ENCODE data around the gene TPM1.
A peak's percentile ranks its signal among the peaks of the same experiment; 100 is the strongest.
"Not testable (repeated sequence)": the region's sequence is repeated elsewhere in the genome, so short reads cannot be mapped to it uniquely, and the experiment has no call there.

TPM1 gene

GRCh38 chr15:63041974-63042876, at the start of gene TPM1:
Gene TPM1 (plus strand): TSS chr15:63042747. CDS start chr15:63042830, 83 bp downstream.
- ATAC-seq (replicated peaks; ENCODE audit: extremely low read depth, poor library complexity, severe bottlenecking) (no peak), DNase-seq (ENCODE audit: low spot score in 2 of 2) (no peak)
- H3K27ac Mint-ChIP-seq (ENCODE audit: low read depth) = no peak within 1 kb of the TSS
- H3K27me3 Mint-ChIP-seq = peaks cover 78% of the 10 kb centered on the region
- peaks cover 3% of the 10 kb centered on the region for H3K36me3 Mint-ChIP-seq (ENCODE audit: insufficient read depth)
- H3K4me1 Mint-ChIP-seq = peaks cover 8% of the 10 kb centered on the region
- no peaks in the 10 kb centered on the region for H3K9me3 Mint-ChIP-seq
- H3K4me3 Mint-ChIP-seq = peak within 1 kb of the TSS; percentile 44

GRCh38 chr15:62993066-62993465, 49.5 kb upstream of the TPM1 start:
- no peak for ATAC-seq (replicated peaks; ENCODE audit: extremely low read depth, poor library complexity, severe bottlenecking)
- no peaks in the 10 kb centered on the region for H3K4me1 Mint-ChIP-seq
- H3K9me3 Mint-ChIP-seq = no peaks in the 10 kb centered on the region
- H3K36me3 Mint-ChIP-seq (ENCODE audit: insufficient read depth) = no peaks in the 10 kb centered on the region
- DNase-seq (ENCODE audit: low spot score in 2 of 2) = no peak
- H3K27me3 Mint-ChIP-seq = peaks cover 58% of the 10 kb centered on the region
- no peak overlapping the region for H3K4me3 Mint-ChIP-seq
- H3K27ac Mint-ChIP-seq (ENCODE audit: low read depth) = no peak overlapping the region

DNA sequence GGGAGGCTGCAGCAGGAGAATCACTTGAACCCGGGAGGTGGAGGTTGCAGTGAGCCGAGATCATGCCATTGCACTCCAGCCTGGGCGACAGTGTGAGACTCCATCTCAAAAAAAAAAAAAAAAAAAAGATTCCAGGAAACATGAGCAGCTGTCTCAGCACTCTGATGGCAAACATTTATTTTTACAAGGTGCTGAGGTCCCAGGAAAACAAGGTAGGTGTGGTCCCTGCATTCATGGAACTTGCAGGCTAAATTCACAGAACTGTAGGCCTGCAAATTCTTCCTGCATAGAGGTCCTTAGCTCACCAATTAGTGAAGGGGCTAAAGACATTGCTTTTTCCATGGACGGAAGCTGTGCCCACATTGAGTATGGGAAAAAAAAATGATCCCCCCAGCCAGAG, 48.9 kb upstream of the TPM1 start:
- not testable (repeated sequence) for DNase-seq (ENCODE audit: low spot score in 2 of 2); H3K9me3 Mint-ChIP-seq; H3K4me1 Mint-ChIP-seq; H3K36me3 Mint-ChIP-seq (ENCODE audit: insufficient read depth); ATAC-seq (replicated peaks; ENCODE audit: extremely low read depth, poor library complexity, severe bottlenecking); H3K4me3 Mint-ChIP-seq; H3K27ac Mint-ChIP-seq (ENCODE audit: low read depth)
- H3K27me3 Mint-ChIP-seq = peaks cover 52% of the 10 kb centered on the region

DNA sequence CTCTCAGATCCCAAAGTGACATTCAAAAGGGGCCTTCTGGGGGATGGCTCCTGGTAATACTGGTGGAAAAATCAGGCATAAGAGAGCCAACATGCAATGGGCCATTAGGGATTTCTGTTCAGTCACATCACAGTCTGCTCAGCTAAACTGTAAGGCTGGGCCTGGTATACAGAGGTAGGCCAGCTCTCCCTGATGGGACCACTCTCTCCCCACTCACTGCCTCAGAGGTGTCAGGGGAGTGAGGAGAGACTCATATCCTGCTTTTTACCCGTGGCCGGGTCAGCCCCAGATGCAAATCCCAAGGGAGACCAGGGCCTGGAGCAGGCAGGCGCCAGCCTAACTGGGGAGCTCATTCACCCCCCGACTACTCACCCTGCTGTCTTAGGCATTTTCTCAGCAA, 48.1 kb upstream of the TPM1 start:
- no peaks in the 10 kb centered on the region for H3K4me1 Mint-ChIP-seq
- peaks cover 46% of the 10 kb centered on the region for H3K27me3 Mint-ChIP-seq
- ATAC-seq (replicated peaks; ENCODE audit: extremely low read depth, poor library complexity, severe bottlenecking) (no peak), DNase-seq (ENCODE audit: low spot score in 2 of 2) (no peak)
- no peaks in the 10 kb centered on the region for H3K9me3 Mint-ChIP-seq
- H3K36me3 Mint-ChIP-seq (ENCODE audit: insufficient read depth) = no peaks in the 10 kb centered on the region
- H3K27ac Mint-ChIP-seq (ENCODE audit: low read depth) = no peak overlapping the region
- H3K4me3 Mint-ChIP-seq = no peak overlapping the region

- H3K27ac Mint-ChIP-seq (ENCODE audit: low read depth) = no peak overlapping the region
- no peak overlapping the region for H3K4me3 Mint-ChIP-seq
- ATAC-seq (replicated peaks; ENCODE audit: extremely low read depth, poor library complexity, severe bottlenecking) (no peak), DNase-seq (ENCODE audit: low spot score in 2 of 2) (no peak)
- no peaks in the 10 kb centered on the region for H3K9me3 Mint-ChIP-seq
- H3K27me3 Mint-ChIP-seq = peaks cover 39% of the 10 kb centered on the region
- peaks cover under 1% of the 10 kb centered on the region for H3K36me3 Mint-ChIP-seq (ENCODE audit: insufficient read depth)
- no peaks in the 10 kb centered on the region for H3K4me1 Mint-ChIP-seq
These were observed 47.4 kb upstream of the TPM1 start for GRCh38 chr15:62994975-62995681.

DNA sequence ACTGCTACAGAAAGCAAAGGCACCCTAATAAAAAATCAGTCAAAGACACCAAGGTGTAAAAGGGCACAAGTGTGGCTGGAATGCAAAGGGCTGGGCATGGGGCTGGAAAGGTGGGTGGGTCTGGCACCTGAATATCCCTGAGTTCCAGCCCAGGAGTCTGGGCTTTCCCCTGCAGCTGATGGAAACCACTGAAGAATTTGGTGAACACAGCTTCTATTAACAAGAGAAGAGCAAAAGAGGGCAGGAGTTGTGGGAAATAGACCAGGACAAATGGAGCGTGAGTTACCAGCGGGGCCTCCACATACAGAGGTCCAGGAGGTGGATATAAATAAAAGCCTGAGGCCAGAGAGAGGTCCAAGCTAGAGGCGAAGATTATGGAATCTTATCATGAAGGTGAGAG, 45.1 kb upstream of the TPM1 start:
- ATAC-seq (replicated peaks; ENCODE audit: extremely low read depth, poor library complexity, severe bottlenecking) (no peak), DNase-seq (ENCODE audit: low spot score in 2 of 2) (no peak)
- H3K4me3 Mint-ChIP-seq = no peak overlapping the region
- no peaks in the 10 kb centered on the region for H3K9me3 Mint-ChIP-seq
- no peaks in the 10 kb centered on the region for H3K4me1 Mint-ChIP-seq
- peaks cover 30% of the 10 kb centered on the region for H3K27me3 Mint-ChIP-seq
- H3K36me3 Mint-ChIP-seq (ENCODE audit: insufficient read depth) = peaks cover 2% of the 10 kb centered on the region
- H3K27ac Mint-ChIP-seq (ENCODE audit: low read depth) = no peak overlapping the region

DNA sequence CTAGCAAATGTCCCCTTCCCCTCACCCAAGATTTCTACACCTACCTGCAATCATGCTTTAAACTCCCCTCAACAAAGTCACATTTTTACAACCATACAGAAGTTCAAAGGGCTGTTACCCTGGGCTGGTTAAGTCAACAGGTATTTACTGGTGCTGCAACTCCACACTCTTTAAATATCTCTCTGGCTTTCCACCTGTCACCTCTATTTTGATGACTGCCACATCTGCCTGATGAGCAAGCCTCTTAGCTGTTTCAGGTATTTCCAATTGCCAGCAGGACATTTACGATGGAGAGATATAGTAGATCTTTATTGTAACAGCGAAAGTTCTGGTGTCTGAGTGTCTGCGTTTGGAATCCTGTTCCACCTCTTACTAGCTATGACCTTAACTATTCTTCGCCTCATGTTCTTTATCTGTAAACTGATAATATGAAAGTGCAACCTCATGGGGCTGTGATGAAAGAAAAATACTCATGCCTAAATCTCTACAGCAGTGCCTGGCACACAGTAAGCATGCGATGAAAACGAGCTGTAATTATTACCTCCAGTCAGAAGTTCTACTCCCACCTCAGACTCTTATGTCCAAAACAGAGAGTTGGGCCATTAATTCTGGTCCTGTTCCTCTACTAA, 44.2 kb upstream of the TPM1 start:
- DNase-seq (ENCODE audit: low spot score in 2 of 2) = no peak
- H3K4me1 Mint-ChIP-seq = no peaks in the 10 kb centered on the region
- peaks cover 2% of the 10 kb centered on the region for H3K36me3 Mint-ChIP-seq (ENCODE audit: insufficient read depth)
- ATAC-seq (replicated peaks; ENCODE audit: extremely low read depth, poor library complexity, severe bottlenecking) = no peak
- H3K27me3 Mint-ChIP-seq = peaks cover 20% of the 10 kb centered on the region
- H3K27ac Mint-ChIP-seq (ENCODE audit: low read depth) = no peak overlapping the region
- H3K9me3 Mint-ChIP-seq = no peaks in the 10 kb centered on the region
- no peak overlapping the region for H3K4me3 Mint-ChIP-seq

- peaks cover 2% of the 10 kb centered on the region for H3K36me3 Mint-ChIP-seq (ENCODE audit: insufficient read depth)
- H3K4me3 Mint-ChIP-seq = no peak overlapping the region
- no peak overlapping the region for H3K27ac Mint-ChIP-seq (ENCODE audit: low read depth)
- ATAC-seq (replicated peaks; ENCODE audit: extremely low read depth, poor library complexity, severe bottlenecking) (no peak), DNase-seq (ENCODE audit: low spot score in 2 of 2) (no peak)
- H3K27me3 Mint-ChIP-seq = peaks cover 19% of the 10 kb centered on the region
- H3K4me1 Mint-ChIP-seq = no peaks in the 10 kb centered on the region
- no peaks in the 10 kb centered on the region for H3K9me3 Mint-ChIP-seq
These were observed 43.4 kb upstream of the TPM1 start for GRCh38 chr15:62999178-62999577.

DNA sequence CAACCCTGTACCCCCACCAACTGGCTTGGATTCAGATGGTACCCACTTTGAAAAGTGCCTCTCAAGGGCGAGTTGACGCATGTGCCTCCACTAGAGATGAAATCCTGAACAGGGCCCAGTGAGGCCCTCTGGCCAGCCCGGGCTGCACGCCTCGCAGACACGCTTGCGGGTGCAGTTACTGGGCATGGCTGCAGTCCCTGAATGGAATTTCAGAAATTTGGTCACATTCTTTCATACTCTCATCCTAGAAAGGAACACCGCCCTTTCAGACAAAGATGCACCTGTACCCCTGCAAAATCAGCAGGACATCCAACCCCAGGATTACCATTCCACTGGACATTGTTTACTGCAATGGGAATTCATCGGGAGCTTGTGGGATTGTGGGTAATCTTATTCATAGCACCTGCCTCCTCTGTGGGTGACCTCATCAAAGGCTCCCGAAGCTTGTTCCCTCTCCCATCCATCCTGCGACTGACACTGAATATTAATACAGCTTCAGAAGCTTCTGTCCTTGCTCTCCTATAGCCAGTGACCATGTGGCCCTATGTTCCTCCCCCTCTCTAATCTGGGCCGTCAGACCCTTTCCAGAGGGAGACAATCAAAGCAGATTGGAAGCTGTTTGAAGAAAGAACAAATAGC, 42.5 kb upstream of the TPM1 start:
- H3K27ac Mint-ChIP-seq (ENCODE audit: low read depth) = no peak overlapping the region

DNA sequence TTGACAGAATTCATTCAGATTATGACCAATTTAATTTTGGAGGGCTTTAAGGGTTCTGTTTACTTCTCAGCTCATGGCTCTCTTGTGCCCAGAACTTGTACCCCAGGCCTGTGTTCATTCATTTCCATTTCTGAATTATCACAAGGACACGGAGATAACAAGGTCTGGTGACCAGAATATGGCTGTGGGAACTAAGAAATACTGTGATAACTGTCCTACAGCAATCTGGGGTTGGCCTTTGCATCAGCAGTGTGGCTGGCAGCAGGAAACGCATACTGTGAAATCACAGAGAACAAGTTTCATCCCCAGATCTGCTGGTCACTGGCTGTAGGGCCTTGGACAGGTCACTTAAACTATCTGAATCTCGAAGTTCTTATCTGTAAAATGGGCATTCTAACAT, 41.8 kb upstream of the TPM1 start:
- Mint-ChIP-seq H3K36me3 (ENCODE audit: insufficient read depth) (peaks cover 2% of the 10 kb centered on the region), H3K27me3 (peaks cover 19% of the 10 kb centered on the region), H3K4me1 (no peaks in the 10 kb centered on the region), H3K27ac (ENCODE audit: low read depth) (no peak overlapping the region), H3K9me3 (no peaks in the 10 kb centered on the region), H3K4me3 (no peak overlapping the region)
- DNase-seq (ENCODE audit: low spot score in 2 of 2) = no peak
- ATAC-seq (replicated peaks; ENCODE audit: extremely low read depth, poor library complexity, severe bottlenecking) = no peak

More for the DNA sequence above, 42.5 kb upstream of the TPM1 start:
- Mint-ChIP-seq H3K4me3 (no peak overlapping the region), H3K9me3 (no peaks in the 10 kb centered on the region), H3K36me3 (ENCODE audit: insufficient read depth) (peaks cover 2% of the 10 kb centered on the region), H3K27me3 (peaks cover 19% of the 10 kb centered on the region), H3K4me1 (no peaks in the 10 kb centered on the region)
- ATAC-seq (replicated peaks; ENCODE audit: extremely low read depth, poor library complexity, severe bottlenecking) = no peak
- no peak for DNase-seq (ENCODE audit: low spot score in 2 of 2)

DNA sequence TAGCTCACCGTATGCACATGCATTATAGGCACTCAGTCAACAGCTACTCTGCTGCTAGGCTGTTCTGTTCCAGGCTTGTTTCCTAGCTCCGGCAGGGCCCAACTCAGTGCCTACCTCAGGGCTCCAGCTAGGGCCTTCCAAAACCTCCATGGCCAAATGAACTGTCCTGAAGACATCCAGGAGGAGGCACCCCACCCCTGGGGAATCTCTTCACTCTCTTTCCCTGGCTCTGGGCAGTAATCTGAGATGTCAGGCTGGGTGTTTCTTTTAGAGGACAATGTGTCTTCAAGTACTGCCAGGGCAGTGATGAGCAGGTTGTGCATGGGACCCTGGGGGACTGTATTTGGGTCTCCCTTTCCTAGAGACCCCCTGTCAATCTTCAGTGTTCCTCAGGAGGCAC, 38.3 kb upstream of the TPM1 start:
- no peak for ATAC-seq (replicated peaks; ENCODE audit: extremely low read depth, poor library complexity, severe bottlenecking)
- no peak overlapping the region for H3K4me3 Mint-ChIP-seq
- DNase-seq (ENCODE audit: low spot score in 2 of 2) = no peak
- peaks cover 2% of the 10 kb centered on the region for H3K36me3 Mint-ChIP-seq (ENCODE audit: insufficient read depth)
- H3K9me3 Mint-ChIP-seq = no peaks in the 10 kb centered on the region
- no peak overlapping the region for H3K27ac Mint-ChIP-seq (ENCODE audit: low read depth)
- no peaks in the 10 kb centered on the region for H3K4me1 Mint-ChIP-seq
- peaks cover 29% of the 10 kb centered on the region for H3K27me3 Mint-ChIP-seq

DNA sequence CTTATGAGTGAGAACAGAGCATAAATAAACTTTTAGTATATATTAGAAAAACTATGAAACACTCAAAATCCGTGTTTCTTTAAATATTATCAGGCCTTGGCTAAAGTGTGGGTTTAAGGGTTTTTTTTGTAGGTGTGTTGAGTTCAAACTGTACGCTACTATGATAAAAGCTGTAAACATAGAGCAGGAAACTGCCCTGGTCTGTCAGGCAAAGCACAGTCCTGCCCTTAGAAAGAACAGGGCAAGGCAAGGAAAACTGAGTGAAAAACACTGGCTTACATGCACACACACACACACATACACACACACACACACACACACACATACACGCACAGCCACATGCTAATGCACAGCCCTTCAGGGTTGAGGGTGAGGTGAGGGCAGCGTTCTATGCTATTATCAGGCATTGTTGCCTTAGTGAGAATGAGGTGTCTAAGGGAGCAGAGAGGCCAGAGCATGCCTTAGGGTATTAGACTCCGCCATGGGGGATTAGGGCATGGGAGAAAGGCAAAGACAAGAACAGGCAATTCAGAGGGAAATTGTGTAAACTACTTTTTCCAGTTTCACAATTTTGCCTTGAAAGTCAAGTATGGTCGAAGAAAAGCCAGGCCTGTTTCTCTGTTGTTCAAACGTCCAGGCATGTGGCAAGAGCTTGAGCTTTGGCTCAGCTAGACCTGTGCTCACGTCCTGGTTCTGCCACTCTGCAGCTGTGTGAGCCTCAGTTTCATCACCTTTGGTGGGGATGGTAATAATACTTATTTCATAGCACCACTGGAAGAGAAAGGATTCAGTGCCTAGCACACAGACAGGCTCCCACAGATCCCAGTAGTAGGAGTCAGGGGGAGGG, 36.3 kb upstream of the TPM1 start:
- DNase-seq (ENCODE audit: low spot score in 2 of 2) (no peak), ATAC-seq (replicated peaks; ENCODE audit: extremely low read depth, poor library complexity, severe bottlenecking) (no peak)
- no peak overlapping the region for H3K27ac Mint-ChIP-seq (ENCODE audit: low read depth)
- H3K4me1 Mint-ChIP-seq = no peaks in the 10 kb centered on the region
- H3K9me3 Mint-ChIP-seq = no peaks in the 10 kb centered on the region
- no peaks in the 10 kb centered on the region for H3K36me3 Mint-ChIP-seq (ENCODE audit: insufficient read depth)
- H3K4me3 Mint-ChIP-seq = no peak overlapping the region
- peaks cover 23% of the 10 kb centered on the region for H3K27me3 Mint-ChIP-seq

All from central memory CD8-positive, alpha-beta T cell (primary cell).